Measurements from ENCODE around the gene STAT4.

STAT4 gene

DNA sequence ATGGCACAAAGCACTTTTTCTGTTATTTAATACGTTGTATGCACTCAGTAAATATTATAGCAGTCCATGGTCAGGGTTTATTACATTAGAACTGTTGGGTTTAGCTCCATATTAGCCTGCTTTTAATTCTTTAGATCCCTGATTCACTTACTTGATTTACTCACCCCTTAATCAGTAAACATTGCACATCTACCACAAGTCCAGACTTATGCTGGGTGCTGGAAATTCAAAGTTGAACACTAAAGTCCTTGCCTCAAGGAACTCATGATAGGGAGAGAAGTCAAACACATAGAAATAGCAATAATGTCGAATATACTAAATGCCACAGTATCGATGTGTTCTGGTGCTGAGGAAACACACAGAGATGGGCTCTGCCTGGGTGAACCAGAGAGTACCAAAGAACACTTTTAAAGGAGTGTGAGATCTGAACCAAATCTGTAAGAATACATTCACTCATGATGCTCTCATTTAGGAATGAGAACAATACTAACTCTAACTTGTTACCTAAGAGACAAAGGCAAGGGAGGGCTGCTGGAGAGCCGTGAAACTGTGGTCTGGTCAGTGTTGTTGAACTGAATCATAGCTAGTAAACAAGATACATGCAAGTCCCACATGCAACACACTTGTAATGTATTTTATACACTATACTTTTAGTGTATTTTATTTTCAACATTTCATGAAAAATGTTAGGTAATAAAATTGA is 4.9 kb downstream of the STAT4 start:
- no peak overlapping the region for H3K27ac ChIP-seq (ENCODE audit: low read depth, low read length)
- no peak overlapping the region for H3K4me3 ChIP-seq (ENCODE audit: insufficient read depth, low read length, poor library complexity, severe bottlenecking)
- no peak overlapping the region for H2AFZ ChIP-seq (ENCODE audit: low read depth, low read length, severe bottlenecking)
- H3K4me2 ChIP-seq (ENCODE audit: low read depth, low read length, poor library complexity, severe bottlenecking) = no peak overlapping the region
- H3K9ac ChIP-seq (ENCODE audit: low read length) = no peak overlapping the region
- no peaks in the 10 kb centered on the region for H3F3A ChIP-seq (ENCODE audit: insufficient read depth)
- no peaks in the 10 kb centered on the region for H3K36me3 ChIP-seq (ENCODE audit: low read length)
- TF ChIP-seq, protein P1, sequence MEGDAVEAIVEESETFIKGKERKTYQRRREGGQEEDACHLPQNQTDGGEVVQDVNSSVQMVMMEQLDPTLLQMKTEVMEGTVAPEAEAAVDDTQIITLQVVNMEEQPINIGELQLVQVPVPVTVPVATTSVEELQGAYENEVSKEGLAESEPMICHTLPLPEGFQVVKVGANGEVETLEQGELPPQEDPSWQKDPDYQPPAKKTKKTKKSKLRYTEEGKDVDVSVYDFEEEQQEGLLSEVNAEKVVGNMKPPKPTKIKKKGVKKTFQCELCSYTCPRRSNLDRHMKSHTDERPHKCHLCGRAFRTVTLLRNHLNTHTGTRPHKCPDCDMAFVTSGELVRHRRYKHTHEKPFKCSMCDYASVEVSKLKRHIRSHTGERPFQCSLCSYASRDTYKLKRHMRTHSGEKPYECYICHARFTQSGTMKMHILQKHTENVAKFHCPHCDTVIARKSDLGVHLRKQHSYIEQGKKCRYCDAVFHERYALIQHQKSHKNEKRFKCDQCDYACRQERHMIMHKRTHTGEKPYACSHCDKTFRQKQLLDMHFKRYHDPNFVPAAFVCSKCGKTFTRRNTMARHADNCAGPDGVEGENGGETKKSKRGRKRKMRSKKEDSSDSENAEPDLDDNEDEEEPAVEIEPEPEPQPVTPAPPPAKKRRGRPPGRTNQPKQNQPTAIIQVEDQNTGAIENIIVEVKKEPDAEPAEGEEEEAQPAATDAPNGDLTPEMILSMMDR (IDR thresholded peaks at IDR 0.05; ENCODE audit: insufficient read depth, low read length, poor library complexity, severe bottlenecking) = no peak
- no peak for TF ChIP-seq EZH2phosphoT487 (conservative IDR thresholded peaks at IDR 0.05; ENCODE audit: low read length)
- no peaks in the 10 kb centered on the region for H3K9me3 ChIP-seq (ENCODE audit: insufficient read depth, low read length)
- no peaks in the 10 kb centered on the region for H3K79me2 ChIP-seq (ENCODE audit: insufficient read depth, low read length)
- H3K27me3 ChIP-seq (ENCODE audit: low read length) = no peaks in the 10 kb centered on the region
- H3K9me2 ChIP-seq (replicated peaks; ENCODE audit: insufficient read depth, low read length) = no peaks in the 10 kb centered on the region
- no peaks in the 10 kb centered on the region for H4K20me1 ChIP-seq (ENCODE audit: low read depth, low read length)

DNA sequence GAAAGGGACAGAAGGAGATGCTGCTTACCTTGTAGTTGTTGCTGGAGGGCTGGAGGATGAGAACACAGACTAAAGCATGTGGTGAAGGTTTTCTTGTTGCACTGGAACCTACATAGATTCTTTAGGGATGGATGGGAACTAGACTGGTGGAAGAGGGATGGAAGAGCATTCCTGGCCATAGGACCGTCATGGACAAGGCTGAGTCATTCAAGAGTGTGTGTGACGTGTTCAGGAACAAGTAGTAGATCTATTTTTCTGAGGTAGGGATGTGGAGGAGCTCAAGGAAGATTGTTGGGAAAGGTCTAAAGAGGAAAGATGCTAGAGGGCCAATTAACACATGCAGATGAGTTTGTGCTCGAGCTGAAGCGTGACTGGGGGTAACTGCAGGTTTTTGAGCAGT is 6.6 kb downstream of the STAT4 start:
- Histone ChIP-seq H3K9ac (ENCODE audit: low read length) (no peak overlapping the region), H3F3A (ENCODE audit: insufficient read depth) (no peaks in the 10 kb centered on the region), H4K20me1 (ENCODE audit: low read depth, low read length) (no peaks in the 10 kb centered on the region), H3K79me2 (ENCODE audit: insufficient read depth, low read length) (no peaks in the 10 kb centered on the region), H3K4me2 (ENCODE audit: low read depth, low read length, poor library complexity, severe bottlenecking) (no peak overlapping the region), H3K9me2 (replicated peaks; ENCODE audit: insufficient read depth, low read length) (no peaks in the 10 kb centered on the region), H3K27ac (ENCODE audit: low read depth, low read length) (no peak overlapping the region), H3K4me3 (ENCODE audit: insufficient read depth, low read length, poor library complexity, severe bottlenecking) (no peak overlapping the region), H2AFZ (ENCODE audit: low read depth, low read length, severe bottlenecking) (no peak overlapping the region), H3K9me3 (ENCODE audit: insufficient read depth, low read length) (no peaks in the 10 kb centered on the region), H3K27me3 (ENCODE audit: low read length) (no peaks in the 10 kb centered on the region), H3K36me3 (ENCODE audit: low read length) (no peaks in the 10 kb centered on the region)
- TF ChIP-seq, protein P1 (IDR thresholded peaks at IDR 0.05; ENCODE audit: insufficient read depth, low read length, poor library complexity, severe bottlenecking) = no peak
- TF ChIP-seq EZH2phosphoT487 (conservative IDR thresholded peaks at IDR 0.05; ENCODE audit: low read length) = no peak

DNA sequence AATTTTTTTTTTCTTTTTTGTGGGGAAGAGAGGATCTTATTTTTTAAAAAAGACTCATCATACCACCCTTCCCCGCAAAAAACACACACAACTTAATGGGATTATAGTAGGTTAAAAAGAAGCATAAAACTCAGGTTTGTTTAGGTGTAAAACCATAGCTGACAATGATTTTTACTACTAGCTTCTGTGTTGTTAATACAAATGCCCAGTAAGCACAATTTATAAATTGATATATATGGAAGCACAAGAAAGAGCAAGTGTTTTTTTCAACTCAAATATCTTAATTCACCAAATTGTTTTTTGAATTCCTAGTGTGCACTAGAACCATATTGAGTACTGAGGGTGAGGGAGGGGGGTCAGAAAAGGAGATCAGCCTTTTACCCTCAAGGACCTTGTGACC is 7.0 kb downstream of the STAT4 start:
- no peaks in the 10 kb centered on the region for H4K20me1 ChIP-seq (ENCODE audit: low read depth, low read length)
- H3K9me3 ChIP-seq (ENCODE audit: insufficient read depth, low read length) = no peaks in the 10 kb centered on the region
- H3K27me3 ChIP-seq (ENCODE audit: low read length) = no peaks in the 10 kb centered on the region
- H3K9ac ChIP-seq (ENCODE audit: low read length) = no peak overlapping the region
- no peak overlapping the region for H2AFZ ChIP-seq (ENCODE audit: low read depth, low read length, severe bottlenecking)
- H3K9me2 ChIP-seq (replicated peaks; ENCODE audit: insufficient read depth, low read length) = no peaks in the 10 kb centered on the region
- H3F3A ChIP-seq (ENCODE audit: insufficient read depth) = no peaks in the 10 kb centered on the region
- no peak overlapping the region for H3K4me2 ChIP-seq (ENCODE audit: low read depth, low read length, poor library complexity, severe bottlenecking)
- no peaks in the 10 kb centered on the region for H3K79me2 ChIP-seq (ENCODE audit: insufficient read depth, low read length)
- no peak overlapping the region for H3K27ac ChIP-seq (ENCODE audit: low read depth, low read length)
- H3K4me3 ChIP-seq (ENCODE audit: insufficient read depth, low read length, poor library complexity, severe bottlenecking) = no peak overlapping the region
- H3K36me3 ChIP-seq (ENCODE audit: low read length) = no peaks in the 10 kb centered on the region
- TF ChIP-seq, protein P1 (IDR thresholded peaks at IDR 0.05; ENCODE audit: insufficient read depth, low read length, poor library complexity, severe bottlenecking) = no peak
- TF ChIP-seq EZH2phosphoT487 (conservative IDR thresholded peaks at IDR 0.05; ENCODE audit: low read length) = no peak
